Central memory CD8-positive, alpha-beta T cell (primary cell): ENCODE data around the gene MUC5B.
"Not testable (repeated sequence)": the region's sequence is repeated elsewhere in the genome, so short reads cannot be mapped to it uniquely, and the experiment has no call there.

Experiments used
- ATAC-seq: fragments of 150-1000 bp; cut with Tn5 transposase; replicated peaks from 2 replicates; pipeline ENCODE4 v1.10.0; 2022; ENCODE audit warnings: mild to moderate bottlenecking, moderate FRiP score, moderate number of reproducible peaks; ENCODE audit not compliant: poor library complexity, severe bottlenecking; ENCODE audit errors: extremely low read depth
- DNase-seq, 2 donors: peaks; one replicate each; pipeline ENCODE4 v3.0.0; 2021; ENCODE audit warnings: low spot score in 2 of 2
- H3K27ac Mint-ChIP-seq: one replicate; pipeline ENCODE4 v1.8.0; 2022; ENCODE audit warnings: low read depth, mild to moderate bottlenecking, moderate library complexity, mixed read lengths
- H3K27me3 Mint-ChIP-seq: one replicate; pipeline ENCODE4 v1.8.0; 2022; ENCODE audit warnings: mixed read lengths
- H3K36me3 Mint-ChIP-seq: one replicate; pipeline ENCODE4 v1.8.0; 2022; ENCODE audit warnings: mild to moderate bottlenecking, moderate library complexity, mixed read lengths; ENCODE audit not compliant: insufficient read depth
- H3K4me1 Mint-ChIP-seq: one replicate; pipeline ENCODE4 v1.8.0; 2022; ENCODE audit warnings: mixed read lengths
- H3K4me3 Mint-ChIP-seq: one replicate; pipeline ENCODE4 v1.8.0; 2022; ENCODE audit warnings: mild to moderate bottlenecking, moderate library complexity, mixed read lengths
- H3K9me3 Mint-ChIP-seq: one replicate; pipeline ENCODE4 v1.8.0; 2022; ENCODE audit warnings: mixed read lengths

The MUC5B gene

DNA sequence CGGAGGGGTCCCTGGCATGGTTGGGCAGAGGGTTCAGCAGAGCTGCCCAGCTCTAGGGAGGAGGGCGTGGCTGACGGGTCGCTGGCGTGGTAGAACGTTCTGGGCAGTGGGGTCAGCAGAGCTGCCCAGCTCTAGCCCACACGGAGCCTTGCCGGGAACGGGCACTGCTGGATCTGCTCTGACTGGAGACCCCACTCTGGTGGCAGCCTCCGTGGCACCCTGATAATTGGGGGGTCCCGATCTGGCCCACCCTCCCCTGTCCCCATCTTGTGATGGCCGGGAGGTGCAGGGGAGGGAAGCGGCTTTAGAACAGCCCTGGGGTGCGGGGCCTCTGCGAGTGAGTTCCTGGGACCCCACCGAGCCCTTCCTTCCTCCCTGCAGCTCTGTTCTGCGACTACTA is 43.2 kb upstream of the MUC5B start:
- peaks cover 2% of the 10 kb centered on the region for H3K36me3 Mint-ChIP-seq
- H3K9me3 Mint-ChIP-seq, result no peaks in the 10 kb centered on the region
- H3K27ac Mint-ChIP-seq, result no peak overlapping the region
- no peaks in the 10 kb centered on the region for H3K27me3 Mint-ChIP-seq
- H3K4me3 Mint-ChIP-seq, result no peak overlapping the region
- peaks cover 4% of the 10 kb centered on the region for H3K4me1 Mint-ChIP-seq
- ATAC-seq (no peak), DNase-seq (no peak)

- Mint-ChIP-seq H3K9me3 (no peaks in the 10 kb centered on the region), H3K27me3 (no peaks in the 10 kb centered on the region), H3K27ac (no peak overlapping the region), H3K4me1 (peaks cover 4% of the 10 kb centered on the region), H3K36me3 (peaks cover 2% of the 10 kb centered on the region), H3K4me3 (no peak overlapping the region)
- DNase-seq (no peak), ATAC-seq (no peak)
These were observed 42.7 kb upstream of the MUC5B start for GRCh38 chr11:1180171-1180570.

DNA sequence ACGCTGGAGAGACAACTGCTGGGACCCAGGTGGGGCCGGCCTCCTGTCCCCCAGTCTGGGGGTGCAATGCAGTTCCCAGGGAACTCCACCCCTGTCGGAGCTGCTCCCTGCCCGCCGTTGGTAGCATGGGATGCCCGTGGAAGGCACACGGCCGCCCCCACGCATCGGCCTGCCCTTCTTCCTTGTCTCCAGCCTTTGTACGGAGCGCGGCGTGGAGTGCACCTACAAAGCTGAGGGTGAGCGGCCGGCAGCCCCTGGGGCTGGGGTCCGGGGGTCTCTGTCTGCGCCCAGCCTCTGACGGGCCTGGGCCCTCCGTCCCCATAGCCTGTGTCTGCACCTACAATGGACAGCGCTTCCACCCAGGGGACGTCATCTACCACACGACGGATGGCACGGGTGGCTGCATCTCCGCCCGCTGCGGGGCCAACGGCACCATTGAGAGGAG is 41.9 kb upstream of the MUC5B start:
- Mint-ChIP-seq H3K4me1 (peaks cover 4% of the 10 kb centered on the region), H3K4me3 (no peak overlapping the region), H3K27ac (no peak overlapping the region), H3K9me3 (no peaks in the 10 kb centered on the region), H3K36me3 (no peaks in the 10 kb centered on the region), H3K27me3 (no peaks in the 10 kb centered on the region)
- DNase-seq (no peak), ATAC-seq (no peak)

- Mint-ChIP-seq H3K27me3 (no peaks in the 10 kb centered on the region), H3K4me3 (no peak overlapping the region), H3K9me3 (no peaks in the 10 kb centered on the region), H3K4me1 (peaks cover 4% of the 10 kb centered on the region), H3K27ac (no peak overlapping the region), H3K36me3 (no peaks in the 10 kb centered on the region)
- ATAC-seq (no peak), DNase-seq (no peak)
These were observed 41.4 kb upstream of the MUC5B start for GRCh38 chr11:1181420-1181819.

- H3K36me3 Mint-ChIP-seq, result no peaks in the 10 kb centered on the region
- no peak for ATAC-seq
- no peak for DNase-seq
- no peaks in the 10 kb centered on the region for H3K9me3 Mint-ChIP-seq
- H3K27me3 Mint-ChIP-seq, result no peaks in the 10 kb centered on the region
- H3K4me1 Mint-ChIP-seq, result peaks cover 4% of the 10 kb centered on the region
- H3K4me3 Mint-ChIP-seq, result no peak overlapping the region
- no peak overlapping the region for H3K27ac Mint-ChIP-seq
These were observed 40.9 kb upstream of the MUC5B start for GRCh38 chr11:1181853-1182535.

GRCh38 chr11:1184139-1184538 is 38.7 kb upstream of the MUC5B start:
- not testable (repeated sequence) for H3K27ac Mint-ChIP-seq, H3K36me3 Mint-ChIP-seq, ATAC-seq, H3K27me3 Mint-ChIP-seq, H3K4me1 Mint-ChIP-seq, H3K4me3 Mint-ChIP-seq, H3K9me3 Mint-ChIP-seq, DNase-seq

DNA sequence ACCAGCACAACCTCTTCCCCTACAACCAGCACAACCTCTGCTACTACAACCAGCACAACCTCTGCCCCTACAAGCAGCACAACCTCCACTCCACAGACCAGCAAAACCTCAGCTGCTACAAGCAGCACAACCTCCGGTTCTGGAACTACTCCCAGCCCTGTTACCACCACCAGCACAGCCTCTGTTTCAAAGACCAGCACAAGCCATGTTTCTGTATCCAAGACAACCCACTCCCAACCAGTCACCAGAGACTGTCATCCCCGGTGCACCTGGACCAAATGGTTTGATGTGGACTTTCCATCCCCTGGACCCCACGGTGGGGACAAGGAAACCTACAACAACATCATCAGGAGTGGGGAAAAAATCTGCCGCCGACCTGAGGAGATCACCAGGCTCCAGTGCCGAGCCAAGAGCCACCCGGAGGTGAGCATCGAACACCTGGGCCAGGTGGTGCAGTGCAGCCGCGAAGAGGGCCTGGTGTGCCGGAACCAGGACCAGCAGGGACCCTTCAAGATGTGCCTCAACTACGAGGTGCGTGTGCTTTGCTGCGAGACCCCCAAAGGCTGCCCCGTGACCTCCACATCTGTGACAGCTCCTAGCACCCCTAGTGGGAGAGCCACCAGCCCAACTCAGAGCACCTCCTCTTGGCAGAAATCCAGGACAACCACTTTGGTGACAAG is 34.3 kb upstream of the MUC5B start:
- DNase-seq, ATAC-seq, H3K4me3 Mint-ChIP-seq, H3K27ac Mint-ChIP-seq, H3K27me3 Mint-ChIP-seq, H3K9me3 Mint-ChIP-seq, H3K36me3 Mint-ChIP-seq, H3K4me1 Mint-ChIP-seq: not testable (repeated sequence)

GRCh38 chr11:1189816-1190215 is 33.0 kb upstream of the MUC5B start:
- H3K4me3 Mint-ChIP-seq, H3K27me3 Mint-ChIP-seq, H3K27ac Mint-ChIP-seq, H3K36me3 Mint-ChIP-seq, H3K4me1 Mint-ChIP-seq, H3K9me3 Mint-ChIP-seq, ATAC-seq, DNase-seq: not testable (repeated sequence)

DNA sequence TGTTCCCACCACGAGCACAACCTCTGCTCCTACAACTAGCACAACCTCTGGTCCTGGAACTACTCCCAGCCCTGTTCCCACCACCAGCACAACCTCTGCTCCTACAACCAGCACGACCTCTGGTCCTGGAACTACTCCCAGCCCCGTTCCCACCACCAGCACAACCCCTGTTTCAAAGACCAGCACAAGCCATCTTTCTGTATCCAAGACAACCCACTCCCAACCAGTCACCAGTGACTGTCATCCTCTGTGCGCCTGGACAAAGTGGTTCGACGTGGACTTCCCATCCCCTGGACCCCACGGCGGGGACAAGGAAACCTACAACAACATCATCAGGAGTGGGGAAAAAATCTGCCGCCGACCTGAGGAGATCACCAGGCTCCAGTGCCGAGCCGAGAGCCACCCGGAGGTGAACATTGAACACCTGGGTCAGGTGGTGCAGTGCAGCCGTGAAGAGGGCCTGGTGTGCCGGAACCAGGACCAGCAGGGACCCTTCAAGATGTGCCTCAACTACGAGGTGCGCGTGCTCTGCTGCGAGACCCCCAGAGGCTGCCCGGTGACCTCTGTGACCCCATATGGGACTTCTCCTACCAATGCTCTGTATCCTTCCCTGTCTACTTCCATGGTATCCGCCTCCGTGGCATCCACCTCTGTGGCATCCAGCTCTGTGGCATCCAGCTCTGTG is 30.9 kb upstream of the MUC5B start:
- not testable (repeated sequence) for H3K9me3 Mint-ChIP-seq, H3K27ac Mint-ChIP-seq, H3K4me1 Mint-ChIP-seq, H3K36me3 Mint-ChIP-seq, DNase-seq, ATAC-seq, H3K4me3 Mint-ChIP-seq, H3K27me3 Mint-ChIP-seq

GRCh38 chr11:1192741-1193325 is 30.0 kb upstream of the MUC5B start:
- Mint-ChIP-seq H3K4me3 (no peak overlapping the region), H3K27me3 (no peaks in the 10 kb centered on the region), H3K36me3 (no peaks in the 10 kb centered on the region), H3K27ac (no peak overlapping the region), H3K9me3 (no peaks in the 10 kb centered on the region), H3K4me1 (no peaks in the 10 kb centered on the region)
- ATAC-seq (no peak), DNase-seq (no peak)

- H3K4me1 Mint-ChIP-seq, result no peaks in the 10 kb centered on the region
- ATAC-seq, result no peak
These were observed 29.3 kb upstream of the MUC5B start for GRCh38 chr11:1193326-1194230.

More at GRCh38 chr11:1193326-1194230, 29.3 kb upstream of the MUC5B start:
- Mint-ChIP-seq H3K36me3 (no peaks in the 10 kb centered on the region), H3K27me3 (no peaks in the 10 kb centered on the region), H3K9me3 (no peaks in the 10 kb centered on the region), H3K4me3 (no peak overlapping the region), H3K27ac (no peak overlapping the region)
- no peak for DNase-seq
